NB4 (cell line): Measurements from ENCODE around the gene MISP.

Experiments used
- CTCF ChIP-seq: IDR thresholded peaks from one replicate; pipeline ENCODE4 v1.5.1; 2012; ENCODE audit warnings: low read depth, low read length
- POLR2A ChIP-seq: IDR thresholded peaks from 2 replicates; pipeline ENCODE4 v1.6.1; 2011; ENCODE audit warnings: mild to moderate bottlenecking; ENCODE audit not compliant: insufficient read length; ENCODE audit errors: extremely low read depth
- TF ChIP-seq, protein P1 (sequence below): IDR thresholded peaks from 2 replicates; pipeline ENCODE4 v1.6.1; 2011; ENCODE audit warnings: low read depth, low read length

- no peak for TF ChIP-seq CTCF
- no peak for TF ChIP-seq POLR2A
- TF ChIP-seq, protein P1, sequence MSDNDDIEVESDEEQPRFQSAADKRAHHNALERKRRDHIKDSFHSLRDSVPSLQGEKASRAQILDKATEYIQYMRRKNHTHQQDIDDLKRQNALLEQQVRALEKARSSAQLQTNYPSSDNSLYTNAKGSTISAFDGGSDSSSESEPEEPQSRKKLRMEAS = no peak
Observed at GRCh38 chr19:718251-718951, 32.5 kb upstream of the MISP start.
